ENCODE results near the gene SEC14L1.
"Not testable (repeated sequence)": the region's sequence is repeated elsewhere in the genome, so short reads cannot be mapped to it uniquely, and the experiment has no call there.

SEC14L1 gene

GRCh38 chr17:77128896-77129567 is 11.7 kb upstream of the SEC14L1 start:
- H3K27ac Mint-ChIP-seq, result peak overlapping the region; percentile 78
- no peak overlapping the region for H3K4me3 Mint-ChIP-seq
- no peak for ATAC-seq

GRCh38 chr17:77129568-77130301 is 11.0 kb upstream of the SEC14L1 start:
- Mint-ChIP-seq H3K4me1 (peaks cover 17% of the 10 kb centered on the region), H3K4me3 (no peak overlapping the region), H3K9me3 (no peaks in the 10 kb centered on the region), H3K36me3 (no peaks in the 10 kb centered on the region), H3K27ac (no peak overlapping the region), H3K27me3 (no peaks in the 10 kb centered on the region)
- no peak for ATAC-seq

More at GRCh38 chr17:77128896-77129567, 11.7 kb upstream of the SEC14L1 start:
- peaks cover 17% of the 10 kb centered on the region for H3K4me1 Mint-ChIP-seq
- H3K9me3 Mint-ChIP-seq, result no peaks in the 10 kb centered on the region
- H3K27me3 Mint-ChIP-seq, result no peaks in the 10 kb centered on the region
- H3K36me3 Mint-ChIP-seq, result no peaks in the 10 kb centered on the region

- Mint-ChIP-seq H3K36me3 (no peaks in the 10 kb centered on the region), H3K4me3 (no peak overlapping the region), H3K9me3 (no peaks in the 10 kb centered on the region), H3K27me3 (no peaks in the 10 kb centered on the region), H3K27ac (no peak overlapping the region), H3K4me1 (peaks cover 25% of the 10 kb centered on the region)
- ATAC-seq, result no peak
Measured at GRCh38 chr17:77130525-77130924, 10.2 kb upstream of the SEC14L1 start.

GRCh38 chr17:77131904-77132303 is 8.9 kb upstream of the SEC14L1 start:
- peaks cover 35% of the 10 kb centered on the region for H3K4me1 Mint-ChIP-seq
- H3K36me3 Mint-ChIP-seq, result no peaks in the 10 kb centered on the region
- H3K9me3 Mint-ChIP-seq, result no peaks in the 10 kb centered on the region
- H3K27ac Mint-ChIP-seq, result no peak overlapping the region
- peaks cover 7% of the 10 kb centered on the region for H3K27me3 Mint-ChIP-seq
- no peak for ATAC-seq
- H3K4me3 Mint-ChIP-seq, result no peak overlapping the region

- no peak overlapping the region for H3K27ac Mint-ChIP-seq
- ATAC-seq, result no peak
- peaks cover 7% of the 10 kb centered on the region for H3K27me3 Mint-ChIP-seq
- H3K4me3 Mint-ChIP-seq, result no peak overlapping the region
- H3K4me1 Mint-ChIP-seq, result peaks cover 32% of the 10 kb centered on the region
- no peaks in the 10 kb centered on the region for H3K9me3 Mint-ChIP-seq
- H3K36me3 Mint-ChIP-seq, result no peaks in the 10 kb centered on the region
Measured at GRCh38 chr17:77132411-77133086, 8.2 kb upstream of the SEC14L1 start.

GRCh38 chr17:77133087-77133638 is 7.6 kb upstream of the SEC14L1 start:
- peaks cover 7% of the 10 kb centered on the region for H3K27me3 Mint-ChIP-seq
- ATAC-seq, result no peak
- no peaks in the 10 kb centered on the region for H3K36me3 Mint-ChIP-seq
- H3K4me3 Mint-ChIP-seq, result no peak overlapping the region
- H3K27ac Mint-ChIP-seq, result no peak overlapping the region
- H3K4me1 Mint-ChIP-seq, result peaks cover 32% of the 10 kb centered on the region
- no peaks in the 10 kb centered on the region for H3K9me3 Mint-ChIP-seq

GRCh38 chr17:77136420-77136767 is 4.4 kb upstream of the SEC14L1 start:
- no peak for ATAC-seq
- Mint-ChIP-seq H3K9me3 (no peaks in the 10 kb centered on the region), H3K36me3 (no peaks in the 10 kb centered on the region), H3K4me1 (peaks cover 33% of the 10 kb centered on the region), H3K4me3 (peak overlapping the region; percentile 14), H3K27me3 (peaks cover 7% of the 10 kb centered on the region), H3K27ac (peak overlapping the region; percentile 13)

- Mint-ChIP-seq H3K27me3 (peaks cover 7% of the 10 kb centered on the region), H3K4me1 (peaks cover 39% of the 10 kb centered on the region), H3K36me3 (no peaks in the 10 kb centered on the region), H3K27ac (no peak overlapping the region), H3K9me3 (no peaks in the 10 kb centered on the region), H3K4me3 (no peak overlapping the region)
- ATAC-seq, result no peak
Measured at GRCh38 chr17:77137111-77137510, 3.7 kb upstream of the SEC14L1 start.

GRCh38 chr17:77137886-77138285 is 2.9 kb upstream of the SEC14L1 start:
- H3K36me3 Mint-ChIP-seq, H3K4me3 Mint-ChIP-seq, H3K27ac Mint-ChIP-seq, H3K9me3 Mint-ChIP-seq, ATAC-seq, H3K27me3 Mint-ChIP-seq: not testable (repeated sequence)
- peaks cover 47% of the 10 kb centered on the region for H3K4me1 Mint-ChIP-seq

GRCh38 chr17:77140166-77140877 is 447 bp upstream of the SEC14L1 start:
- Mint-ChIP-seq H3K27ac (peak overlapping the region; percentile 91), H3K9me3 (no peaks in the 10 kb centered on the region), H3K27me3 (peaks cover 7% of the 10 kb centered on the region), H3K36me3 (peaks cover 24% of the 10 kb centered on the region), H3K4me3 (peak overlapping the region; percentile 51), H3K4me1 (peaks cover 62% of the 10 kb centered on the region)
- ATAC-seq, result peak; percentile 94

- H3K36me3 Mint-ChIP-seq, result peaks cover 35% of the 10 kb centered on the region
Measured at GRCh38 chr17:77141846-77142449, 1.2 kb downstream of the SEC14L1 start.

GRCh38 chr17:77142689-77143088 is 1.9 kb downstream of the SEC14L1 start:
- Mint-ChIP-seq H3K36me3 (peaks cover 43% of the 10 kb centered on the region), H3K4me3 (peak overlapping the region; percentile 43), H3K27ac (peak overlapping the region; percentile 76), H3K27me3 (no peaks in the 10 kb centered on the region), H3K9me3 (no peaks in the 10 kb centered on the region), H3K4me1 (peaks cover 72% of the 10 kb centered on the region)
- ATAC-seq, result no peak

More at GRCh38 chr17:77141846-77142449, 1.2 kb downstream of the SEC14L1 start:
- Mint-ChIP-seq H3K27ac (peak overlapping the region; percentile 76), H3K9me3 (no peaks in the 10 kb centered on the region), H3K27me3 (no peaks in the 10 kb centered on the region), H3K4me3 (peak overlapping the region; percentile 92), H3K4me1 (peaks cover 66% of the 10 kb centered on the region)
- no peak for ATAC-seq

- Mint-ChIP-seq H3K36me3 (peaks cover 49% of the 10 kb centered on the region), H3K27ac (no peak overlapping the region), H3K27me3 (no peaks in the 10 kb centered on the region), H3K4me1 (peaks cover 71% of the 10 kb centered on the region), H3K9me3 (no peaks in the 10 kb centered on the region), H3K4me3 (peak overlapping the region; percentile 38)
- no peak for ATAC-seq
Measured at GRCh38 chr17:77143306-77143705, 2.5 kb downstream of the SEC14L1 start.

GRCh38 chr17:77144227-77144626 is 3.5 kb downstream of the SEC14L1 start:
- peak overlapping the region; percentile 38 for H3K4me3 Mint-ChIP-seq
- H3K27me3 Mint-ChIP-seq, result no peaks in the 10 kb centered on the region
- H3K36me3 Mint-ChIP-seq, result peaks cover 58% of the 10 kb centered on the region
- H3K27ac Mint-ChIP-seq, result peak overlapping the region; percentile 82
- no peak for ATAC-seq
- no peaks in the 10 kb centered on the region for H3K9me3 Mint-ChIP-seq
- peaks cover 80% of the 10 kb centered on the region for H3K4me1 Mint-ChIP-seq

Measured in stimulated activated memory B cell treated with anti-CD40 and anti-IgM and Interleukin-4, amounts not matched to agents 10 μg/mL and 1 μg/mL and 100 μg/mL, for 72 hours (primary cell).